Mesendoderm (in vitro differentiated cells): Measurements from ENCODE around the gene PCSK6.

Experiments
- DNase-seq: peaks from one replicate; pipeline ENCODE4 v3.0.0; 2013
- H2AK5ac ChIP-seq: 2 replicates; pipeline ENCODE4 v1.6.1; 2013; ENCODE audit warnings: low read length, inconsistent platforms
- H2BK120ac ChIP-seq: 2 replicates; pipeline ENCODE4 v1.6.1; 2013; ENCODE audit warnings: low read depth, mild to moderate bottlenecking, low read length, moderate library complexity, mixed read lengths
- H2BK15ac ChIP-seq: replicated peaks from 2 replicates; pipeline ENCODE4 v1.6.1; 2013; ENCODE audit warnings: low read depth, mild to moderate bottlenecking, moderate library complexity
- H2BK5ac ChIP-seq: 2 replicates; pipeline ENCODE4 v1.6.1; 2013; ENCODE audit warnings: low read length, inconsistent platforms
- H3K18ac ChIP-seq: 2 replicates; pipeline ENCODE4 v1.6.1; 2013; ENCODE audit warnings: mild to moderate bottlenecking, low read length, mixed read lengths
- H3K23ac ChIP-seq: one replicate; pipeline ENCODE4 v1.6.1; 2013; ENCODE audit warnings: low read length
- H3K27ac ChIP-seq: 2 replicates; pipeline ENCODE4 v1.5.1; 2013; ENCODE audit warnings: low read depth, mild to moderate bottlenecking, inconsistent platforms, low read length, moderate library complexity
- H3K27me3 ChIP-seq: 2 replicates; pipeline ENCODE4 v1.6.1; 2013; ENCODE audit warnings: low read length, control low read depth, mild to moderate bottlenecking, inconsistent platforms; ENCODE audit not compliant: insufficient read depth, poor library complexity
- H3K36me3 ChIP-seq: 2 replicates; pipeline ENCODE4 v1.6.1; 2013; ENCODE audit warnings: low read length, inconsistent platforms; ENCODE audit not compliant: control insufficient read depth, insufficient read depth
- H3K4ac ChIP-seq: one replicate; pipeline ENCODE4 v1.6.1; 2013; ENCODE audit warnings: low read depth, mild to moderate bottlenecking, low read length, moderate library complexity
- H3K4me1 ChIP-seq: 2 replicates; pipeline ENCODE4 v1.6.1; 2013; ENCODE audit warnings: low read depth, low read length, inconsistent platforms; ENCODE audit not compliant: control insufficient read depth
- H3K4me2 ChIP-seq: 2 replicates; pipeline ENCODE4 v1.6.1; 2013; ENCODE audit warnings: low read length
- H3K4me3 ChIP-seq: 2 replicates; pipeline ENCODE4 v1.5.1; 2013; ENCODE audit warnings: mild to moderate bottlenecking, low read length
- H3K56ac ChIP-seq: one replicate; pipeline ENCODE4 v1.6.1; 2013; ENCODE audit warnings: low read length
- H3K79me1 ChIP-seq: 2 replicates; pipeline ENCODE4 v1.6.1; 2013; ENCODE audit warnings: low read length, inconsistent platforms
- H3K79me2 ChIP-seq: 2 replicates; pipeline ENCODE4 v1.6.1; 2013; ENCODE audit warnings: mild to moderate bottlenecking, low read length; ENCODE audit not compliant: control insufficient read depth, insufficient read depth
- H3K9ac ChIP-seq: 2 replicates; pipeline ENCODE4 v1.6.1; 2013; ENCODE audit warnings: low read length, inconsistent platforms
- H4K5ac ChIP-seq: one replicate; pipeline ENCODE4 v1.6.1; 2013; ENCODE audit warnings: low read length
- H4K8ac ChIP-seq: one replicate; pipeline ENCODE4 v1.6.1; 2013; ENCODE audit warnings: low read depth, mild to moderate bottlenecking, control low read depth, low read length, moderate library complexity
- WGBS: extraction: QIAGEN DNeasy Blood & Tissue Kit; methylation state at CpG from one replicate; pipeline ENCODE4 v1.1.7; 2013; ENCODE audit warnings: low lambda C conversion rate, missing lambda C conversion rate; ENCODE audit not compliant: insufficient coverage; ENCODE audit errors: extremely low coverage; 5-methylcytosine and 5-hydroxymethylcytosine counted together

PCSK6 gene

DNA sequence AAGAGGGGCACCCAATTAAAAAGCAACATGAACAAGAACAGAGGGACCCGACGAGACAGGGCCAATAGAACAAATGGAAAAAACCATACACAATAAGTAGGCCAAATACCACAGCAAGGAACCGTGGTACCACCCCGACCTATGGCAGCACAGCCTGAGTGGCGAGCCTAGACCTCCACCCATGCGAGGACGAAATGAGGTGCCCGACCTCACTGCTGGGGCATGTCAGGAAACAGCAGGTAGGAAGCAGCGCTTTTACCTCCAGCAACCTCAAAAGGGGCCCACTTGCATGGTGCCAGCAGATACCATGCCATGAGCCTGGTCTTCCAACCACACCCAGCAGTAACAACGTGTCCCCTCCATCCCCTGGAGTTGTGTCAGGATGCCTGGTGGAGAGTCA, 77.9 kb downstream of the PCSK6 start:
- Histone ChIP-seq H3K79me1 (no peaks in the 10 kb centered on the region), H4K8ac (no peak overlapping the region), H2BK5ac (no peak overlapping the region), H3K18ac (no peak overlapping the region), H2AK5ac (no peak overlapping the region), H3K27me3 (no peaks in the 10 kb centered on the region), H3K23ac (no peak overlapping the region), H4K5ac (no peak overlapping the region), H3K4me3 (no peak overlapping the region), H3K4me1 (no peaks in the 10 kb centered on the region), H3K9ac (no peak overlapping the region), H3K56ac (no peak overlapping the region), H3K4me2 (no peak overlapping the region), H3K36me3 (no peaks in the 10 kb centered on the region), H2BK15ac (no peak overlapping the region), H3K4ac (no peak overlapping the region), H2BK120ac (no peak overlapping the region), H3K27ac (no peak overlapping the region), H3K79me2 (no peaks in the 10 kb centered on the region)
- DNase-seq, result no peak
- WGBS, result no CpG with 5 or more reads among the region's 10 CpGs

DNA sequence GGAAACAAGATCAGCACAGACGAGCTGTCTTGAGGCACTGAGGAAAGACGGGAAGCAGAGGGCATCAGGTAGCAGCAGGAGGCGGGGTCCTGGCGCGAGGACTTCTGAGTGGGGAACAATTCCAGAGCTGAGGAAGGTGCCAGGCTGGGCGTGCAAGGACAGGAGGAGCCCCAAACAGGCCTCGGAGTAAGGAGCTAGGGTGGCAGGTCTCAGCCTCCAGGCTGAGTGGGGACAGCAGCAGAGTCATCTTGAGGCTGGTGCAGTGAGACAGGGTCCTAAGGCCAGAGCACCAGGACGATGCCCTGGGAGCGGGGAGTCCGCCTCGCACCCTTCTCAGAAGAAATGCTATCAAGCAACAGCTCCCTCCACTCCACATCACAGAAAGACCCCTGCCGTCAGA, 78.4 kb downstream of the PCSK6 start:
- no CpG with 5 or more reads among the region's 12 CpGs for WGBS

DNA sequence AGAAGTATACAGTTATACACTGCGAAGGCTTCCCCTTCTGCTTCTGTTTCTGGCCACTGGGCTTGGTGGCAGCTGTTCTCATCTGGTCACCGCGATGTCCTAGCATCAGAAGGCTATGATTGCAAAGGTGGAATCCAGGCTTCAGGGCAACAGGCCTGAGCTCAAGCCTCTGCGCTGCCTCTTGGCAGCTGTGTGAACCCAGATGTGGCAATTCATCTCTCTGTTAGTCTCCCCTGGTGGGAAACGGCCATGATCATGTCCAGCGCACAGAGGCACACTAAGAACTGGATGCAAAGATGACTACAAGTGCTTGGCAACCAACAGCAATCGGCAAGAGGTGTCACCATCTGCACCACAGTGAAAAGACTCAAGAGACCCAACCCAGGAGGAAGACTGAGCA, 78.9 kb downstream of the PCSK6 start:
- no peaks in the 10 kb centered on the region for H3K27me3 ChIP-seq
- H4K8ac ChIP-seq, result no peak overlapping the region
- no peak overlapping the region for H2BK15ac ChIP-seq
- WGBS, result no CpG with 5 or more reads among the region's 7 CpGs
- H4K5ac ChIP-seq, result no peak overlapping the region
- no peak overlapping the region for H3K56ac ChIP-seq
- no peak overlapping the region for H3K4me3 ChIP-seq
- no peak overlapping the region for H3K18ac ChIP-seq
- no peak overlapping the region for H2AK5ac ChIP-seq
- no peak overlapping the region for H2BK120ac ChIP-seq
- no peaks in the 10 kb centered on the region for H3K36me3 ChIP-seq
- no peak overlapping the region for H3K4ac ChIP-seq
- no peak overlapping the region for H3K4me2 ChIP-seq
- no peaks in the 10 kb centered on the region for H3K79me2 ChIP-seq
- H2BK5ac ChIP-seq, result no peak overlapping the region
- no peaks in the 10 kb centered on the region for H3K4me1 ChIP-seq
- DNase-seq, result no peak
- no peak overlapping the region for H3K23ac ChIP-seq
- H3K27ac ChIP-seq, result no peak overlapping the region
- no peaks in the 10 kb centered on the region for H3K79me1 ChIP-seq
- no peak overlapping the region for H3K9ac ChIP-seq

More for the DNA sequence above, 78.4 kb downstream of the PCSK6 start:
- Histone ChIP-seq H3K27me3 (no peaks in the 10 kb centered on the region), H4K5ac (no peak overlapping the region), H3K27ac (no peak overlapping the region), H2BK5ac (no peak overlapping the region), H3K79me1 (no peaks in the 10 kb centered on the region), H2BK120ac (no peak overlapping the region), H2AK5ac (no peak overlapping the region), H3K4me2 (no peak overlapping the region), H3K4ac (no peak overlapping the region), H3K56ac (no peak overlapping the region), H3K4me3 (no peak overlapping the region), H3K23ac (no peak overlapping the region), H3K4me1 (no peaks in the 10 kb centered on the region), H3K36me3 (no peaks in the 10 kb centered on the region), H2BK15ac (no peak overlapping the region), H3K18ac (no peak overlapping the region), H3K79me2 (no peaks in the 10 kb centered on the region), H3K9ac (no peak overlapping the region), H4K8ac (no peak overlapping the region)
- no peak for DNase-seq

DNA sequence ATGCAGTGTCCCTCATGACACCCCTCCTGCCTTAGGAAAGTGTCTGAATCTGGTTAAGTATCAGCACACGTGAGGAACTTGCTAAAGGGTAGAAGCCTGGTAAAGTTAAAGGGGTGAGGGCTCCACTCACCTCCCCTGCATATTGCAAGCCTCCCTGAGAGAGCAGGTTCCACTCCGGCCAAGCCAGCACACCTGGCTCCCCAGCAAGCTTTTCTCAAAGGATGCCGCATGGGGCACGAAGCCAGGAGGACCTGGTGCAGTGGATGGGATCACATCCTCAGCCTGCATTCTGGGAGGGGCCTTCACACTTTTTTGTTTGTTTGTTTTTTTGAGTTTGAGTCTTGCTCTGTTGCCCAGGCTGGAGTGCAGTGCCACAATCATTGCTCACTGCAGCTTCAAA, 79.9 kb downstream of the PCSK6 start:
- Histone ChIP-seq H3K27ac (no peak overlapping the region), H3K18ac (no peak overlapping the region), H3K79me2 (no peaks in the 10 kb centered on the region), H2BK5ac (no peak overlapping the region), H2BK15ac (no peak overlapping the region), H3K56ac (no peak overlapping the region), H2AK5ac (no peak overlapping the region), H3K9ac (no peak overlapping the region), H3K4me2 (no peak overlapping the region), H3K79me1 (no peaks in the 10 kb centered on the region), H3K4me1 (no peaks in the 10 kb centered on the region), H4K5ac (no peak overlapping the region), H3K4me3 (no peak overlapping the region), H2BK120ac (no peak overlapping the region), H3K27me3 (no peaks in the 10 kb centered on the region), H3K23ac (no peak overlapping the region), H3K4ac (no peak overlapping the region), H3K36me3 (no peaks in the 10 kb centered on the region), H4K8ac (no peak overlapping the region)
- WGBS, result no CpG with 5 or more reads among the region's 4 CpGs
- DNase-seq, result no peak

DNA sequence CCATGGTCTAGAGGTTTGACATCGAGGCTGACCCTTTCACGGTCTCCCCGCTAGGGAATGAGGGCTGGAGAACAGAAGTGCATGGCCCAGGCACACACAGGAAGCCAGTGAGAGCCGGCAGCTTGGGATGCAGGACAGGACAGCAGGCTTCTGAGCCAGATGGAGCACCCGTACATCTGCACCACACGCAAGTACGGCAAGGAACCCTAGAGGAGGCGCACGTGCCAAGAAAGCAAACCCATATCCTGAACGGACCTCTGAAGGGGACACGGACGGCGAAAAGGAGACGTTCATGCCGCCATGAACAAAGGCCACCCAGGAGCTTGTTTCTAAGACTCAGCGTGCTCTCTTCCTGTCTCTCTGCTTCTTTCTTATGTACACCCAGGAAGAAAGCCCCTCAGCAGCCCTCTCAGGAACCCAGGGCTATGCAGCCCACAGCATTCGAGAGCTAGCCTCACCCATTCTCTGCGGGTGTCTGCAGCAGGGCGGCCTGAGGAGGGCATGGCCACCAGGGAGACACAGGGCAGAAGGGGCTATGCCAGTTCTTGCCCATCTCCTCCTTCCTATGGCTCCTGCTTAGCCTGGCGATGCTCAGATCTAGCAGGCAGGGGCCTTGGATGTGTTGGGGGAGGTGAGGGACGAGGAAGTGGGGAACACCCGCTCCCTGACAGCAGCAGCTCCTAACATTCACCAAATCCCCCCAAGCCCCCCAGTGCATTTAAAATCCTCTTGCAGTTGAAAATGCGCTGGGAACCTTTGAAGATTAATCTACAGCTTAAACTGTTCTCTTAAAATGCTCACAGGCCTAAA, 81.3 kb downstream of the PCSK6 start:
- WGBS, result no CpG with 5 or more reads among the region's 23 CpGs
- Histone ChIP-seq H3K79me2 (no peaks in the 10 kb centered on the region), H3K18ac (no peak overlapping the region), H3K4me3 (no peak overlapping the region), H3K23ac (no peak overlapping the region), H2BK15ac (no peak overlapping the region), H3K56ac (no peak overlapping the region), H3K4me2 (no peak overlapping the region), H3K4me1 (no peaks in the 10 kb centered on the region), H3K27me3 (no peaks in the 10 kb centered on the region), H3K9ac (no peak overlapping the region), H2BK5ac (no peak overlapping the region), H3K27ac (no peak overlapping the region), H4K5ac (no peak overlapping the region), H3K4ac (no peak overlapping the region), H3K36me3 (no peaks in the 10 kb centered on the region), H2AK5ac (no peak overlapping the region), H4K8ac (no peak overlapping the region), H2BK120ac (no peak overlapping the region), H3K79me1 (no peaks in the 10 kb centered on the region)
- DNase-seq, result no peak

DNA sequence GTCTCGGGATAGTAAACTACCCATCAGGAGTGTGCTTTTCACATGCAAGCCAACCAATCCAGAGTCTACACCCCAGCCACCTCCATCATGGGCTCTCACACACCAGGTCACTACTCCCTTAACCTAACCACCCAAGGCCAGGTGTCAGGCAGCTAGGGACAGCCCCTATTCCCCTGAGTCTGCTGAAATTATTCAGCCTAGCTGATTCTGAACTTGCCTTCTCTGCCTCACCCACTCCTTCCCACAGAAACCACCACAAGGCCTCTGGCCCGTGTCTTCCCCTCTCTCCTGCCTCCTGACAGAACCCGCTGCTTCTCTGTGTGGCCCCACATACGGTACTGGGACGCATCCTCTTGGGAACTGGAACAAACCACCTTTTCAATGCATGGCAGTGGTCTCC, 82.1 kb downstream of the PCSK6 start:
- Histone ChIP-seq H3K4ac (no peak overlapping the region), H2BK5ac (no peak overlapping the region), H3K4me2 (no peak overlapping the region), H3K27ac (no peak overlapping the region), H3K4me3 (no peak overlapping the region), H3K56ac (no peak overlapping the region), H3K79me2 (no peaks in the 10 kb centered on the region), H3K36me3 (no peaks in the 10 kb centered on the region), H3K9ac (no peak overlapping the region), H3K4me1 (no peaks in the 10 kb centered on the region), H2AK5ac (no peak overlapping the region), H3K18ac (no peak overlapping the region), H3K23ac (no peak overlapping the region), H4K8ac (no peak overlapping the region), H4K5ac (no peak overlapping the region), H2BK15ac (no peak overlapping the region), H3K27me3 (no peaks in the 10 kb centered on the region), H2BK120ac (no peak overlapping the region), H3K79me1 (no peaks in the 10 kb centered on the region)
- WGBS, result no CpG with 5 or more reads among the region's 5 CpGs
- DNase-seq, result no peak
